GM19452 (cell line): ENCODE data around the gene SASH3.

ENCODE experiments used
- ATAC-seq: cut with Tn5 transposase; IDR thresholded peaks from one replicate; pipeline ENCODE4 v1.9.1; 2021; ENCODE audit not compliant: unreplicated experiment

The SASH3 gene

GRCh38 chrX:129781680-129782495 is 2.1 kb downstream of the SASH3 start:
- no peak for ATAC-seq

GRCh38 chrX:129782706-129783105 is 3.0 kb downstream of the SASH3 start:
- ATAC-seq: no peak

- no peak for ATAC-seq
These were observed 3.6 kb downstream of the SASH3 start for GRCh38 chrX:129783291-129783713.

GRCh38 chrX:129784371-129784770 is 4.6 kb downstream of the SASH3 start:
- ATAC-seq: no peak

GRCh38 chrX:129785160-129785947 is 5.6 kb downstream of the SASH3 start:
- no peak for ATAC-seq

GRCh38 chrX:129786210-129786651 is 6.5 kb downstream of the SASH3 start:
- peak; percentile 75 for ATAC-seq

GRCh38 chrX:129787336-129788055 is 7.7 kb downstream of the SASH3 start:
- ATAC-seq: no peak

- no peak for ATAC-seq
These were observed 8.8 kb downstream of the SASH3 start for GRCh38 chrX:129788527-129788926.

GRCh38 chrX:129790146-129790545 is 10.4 kb downstream of the SASH3 start:
- no peak for ATAC-seq

GRCh38 chrX:129790808-129791207 is 11.1 kb downstream of the SASH3 start:
- no peak for ATAC-seq

- no peak for ATAC-seq
These were observed 11.6 kb downstream of the SASH3 start for GRCh38 chrX:129791336-129791735.

- ATAC-seq: no peak
These were observed 12.3 kb downstream of the SASH3 start for GRCh38 chrX:129791961-129792570.

- no peak for ATAC-seq
These were observed 13.0 kb downstream of the SASH3 start for GRCh38 chrX:129792586-129793291.

GRCh38 chrX:129793604-129794191 is 13.9 kb downstream of the SASH3 start:
- no peak for ATAC-seq

- no peak for ATAC-seq
These were observed 15.8 kb downstream of the SASH3 start for GRCh38 chrX:129795584-129795983.

- no peak for ATAC-seq
These were observed 17.6 kb downstream of the SASH3 start for GRCh38 chrX:129797251-129797906.

- no peak for ATAC-seq
These were observed 18.7 kb downstream of the SASH3 start for GRCh38 chrX:129798456-129798855.

- ATAC-seq: no peak
These were observed 19.1 kb downstream of the SASH3 start for GRCh38 chrX:129798888-129799287.

GRCh38 chrX:129800186-129800585 is 20.4 kb downstream of the SASH3 start:
- no peak for ATAC-seq
